ENCODE data around the gene CROCC.

CROCC gene

DNA sequence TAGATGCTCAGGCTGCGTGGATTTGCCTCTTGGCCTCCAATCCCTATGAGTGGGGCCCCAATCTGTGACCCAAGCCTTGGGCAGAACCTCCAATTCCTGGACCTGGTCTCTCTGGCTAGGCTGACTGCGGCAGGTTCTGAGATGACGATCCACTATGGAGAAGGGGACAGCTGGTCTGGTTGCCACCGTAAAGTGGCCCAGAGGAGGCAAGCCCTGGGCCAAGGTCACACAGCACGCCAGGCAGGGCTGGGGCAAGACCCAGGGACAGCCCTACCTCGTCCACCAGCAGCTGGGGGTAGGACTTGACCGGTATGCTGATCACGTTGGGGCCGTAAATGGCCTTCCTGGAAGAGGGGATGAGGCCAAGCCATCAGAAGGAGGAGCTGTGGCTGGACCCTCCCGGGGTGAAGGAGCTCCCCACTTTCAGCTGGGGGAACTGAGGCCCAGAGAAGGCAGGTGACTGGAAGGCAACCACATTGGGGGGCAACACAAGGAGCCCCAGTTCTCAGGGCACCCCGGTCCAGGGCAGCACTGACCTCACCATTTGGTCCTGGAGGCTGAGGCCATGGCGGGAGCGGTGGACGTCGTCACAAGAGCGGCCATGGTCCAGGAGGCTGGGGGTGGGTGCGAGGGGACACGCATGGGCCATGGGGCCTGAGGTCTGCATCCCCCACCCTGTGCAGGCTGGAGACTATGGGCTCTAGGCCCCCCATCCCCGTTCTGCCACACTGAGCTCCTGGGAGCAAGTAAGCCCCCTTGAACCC, 80.2 kb downstream of the CROCC start:
- H3K27me3 Mint-ChIP-seq (ENCODE audit: low read depth, poor library complexity): peaks cover 5% of the 10 kb centered on the region
- no peak overlapping the region for H3K27ac Mint-ChIP-seq
- no peaks in the 10 kb centered on the region for H3K9me3 Mint-ChIP-seq
- no peak overlapping the region for H3K4me3 Mint-ChIP-seq
- no peaks in the 10 kb centered on the region for H3K4me1 Mint-ChIP-seq
- peaks cover 12% of the 10 kb centered on the region for H3K36me3 Mint-ChIP-seq (ENCODE audit: low read depth)
- DNase-seq: no peak
- TF ChIP-seq, protein P1, sequence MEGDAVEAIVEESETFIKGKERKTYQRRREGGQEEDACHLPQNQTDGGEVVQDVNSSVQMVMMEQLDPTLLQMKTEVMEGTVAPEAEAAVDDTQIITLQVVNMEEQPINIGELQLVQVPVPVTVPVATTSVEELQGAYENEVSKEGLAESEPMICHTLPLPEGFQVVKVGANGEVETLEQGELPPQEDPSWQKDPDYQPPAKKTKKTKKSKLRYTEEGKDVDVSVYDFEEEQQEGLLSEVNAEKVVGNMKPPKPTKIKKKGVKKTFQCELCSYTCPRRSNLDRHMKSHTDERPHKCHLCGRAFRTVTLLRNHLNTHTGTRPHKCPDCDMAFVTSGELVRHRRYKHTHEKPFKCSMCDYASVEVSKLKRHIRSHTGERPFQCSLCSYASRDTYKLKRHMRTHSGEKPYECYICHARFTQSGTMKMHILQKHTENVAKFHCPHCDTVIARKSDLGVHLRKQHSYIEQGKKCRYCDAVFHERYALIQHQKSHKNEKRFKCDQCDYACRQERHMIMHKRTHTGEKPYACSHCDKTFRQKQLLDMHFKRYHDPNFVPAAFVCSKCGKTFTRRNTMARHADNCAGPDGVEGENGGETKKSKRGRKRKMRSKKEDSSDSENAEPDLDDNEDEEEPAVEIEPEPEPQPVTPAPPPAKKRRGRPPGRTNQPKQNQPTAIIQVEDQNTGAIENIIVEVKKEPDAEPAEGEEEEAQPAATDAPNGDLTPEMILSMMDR (IDR thresholded peaks at IDR 0.05): no peak

DNA sequence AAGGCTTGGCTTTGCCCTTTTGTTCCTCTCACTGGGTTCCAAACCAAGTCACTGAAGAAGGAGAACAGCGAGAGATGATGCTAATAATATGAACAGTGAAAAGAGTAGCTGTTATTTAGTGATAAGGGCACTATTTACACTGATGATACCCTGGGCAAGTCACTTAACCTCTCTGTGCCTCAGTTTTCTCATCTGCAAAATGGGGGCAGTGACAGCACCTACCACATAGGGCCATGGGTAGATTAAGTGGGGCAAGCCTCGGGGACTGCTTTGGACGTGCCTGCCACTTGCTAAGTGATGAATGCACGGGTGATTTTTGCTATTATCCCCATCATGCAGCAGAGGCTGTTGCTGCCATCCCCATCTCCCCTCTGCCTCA, 80.8 kb downstream of the CROCC start:
- Mint-ChIP-seq H3K9me3 (no peaks in the 10 kb centered on the region), H3K36me3 (ENCODE audit: low read depth) (peaks cover 12% of the 10 kb centered on the region)

DNA sequence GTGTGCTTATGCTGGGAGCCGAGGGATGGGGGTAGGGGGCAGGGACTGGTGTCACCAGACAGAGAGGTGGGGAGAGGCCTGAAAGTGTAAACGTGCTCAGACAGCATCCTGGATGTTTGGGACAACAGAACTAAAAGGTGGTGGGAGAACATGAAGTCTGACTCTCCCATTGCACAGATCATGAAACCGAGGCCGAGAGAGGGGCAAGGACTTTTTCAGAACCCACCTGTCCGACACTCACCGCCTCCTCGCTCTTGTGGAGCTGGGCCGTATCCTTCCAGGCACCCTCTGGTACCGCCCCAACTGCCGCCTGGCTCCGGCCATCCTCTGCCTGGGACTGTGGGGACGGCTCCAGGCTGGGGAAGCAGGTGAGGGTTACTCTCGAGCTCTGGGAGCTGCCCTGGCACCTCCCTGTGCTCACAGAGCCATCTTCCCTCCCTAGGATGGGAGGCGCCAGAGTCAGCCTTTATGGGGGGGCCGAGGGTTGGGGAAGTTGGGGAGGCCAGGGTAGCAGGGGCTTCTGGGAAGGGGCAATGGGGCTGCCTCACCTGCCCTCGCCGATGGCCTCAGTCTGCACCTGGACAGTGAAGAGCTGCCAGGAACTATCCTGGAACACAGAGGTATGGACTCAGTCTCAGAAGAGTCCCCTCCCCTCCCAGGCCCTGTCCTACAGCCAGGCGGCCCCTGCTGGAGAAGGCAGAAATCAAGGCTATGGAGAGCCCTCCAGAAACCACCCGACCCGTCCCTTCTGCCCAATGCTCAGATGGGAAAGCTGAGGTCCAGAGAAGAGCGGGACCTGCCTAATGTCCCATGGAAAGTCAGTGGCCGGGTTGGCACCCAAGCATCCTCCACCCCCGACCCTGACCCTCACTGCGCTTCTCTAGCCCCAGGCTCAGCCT, 83.0 kb downstream of the CROCC start:
- H3K36me3 Mint-ChIP-seq (ENCODE audit: low read depth): peaks cover under 1% of the 10 kb centered on the region
- H3K4me1 Mint-ChIP-seq: peaks cover 4% of the 10 kb centered on the region
- no peaks in the 10 kb centered on the region for H3K9me3 Mint-ChIP-seq
- H3K27me3 Mint-ChIP-seq (ENCODE audit: low read depth, poor library complexity): peaks cover 2% of the 10 kb centered on the region
- no peak overlapping the region for H3K4me3 Mint-ChIP-seq
- no peak overlapping the region for H3K27ac Mint-ChIP-seq
- DNase-seq: no peak
- TF ChIP-seq, protein P1 (IDR thresholded peaks at IDR 0.05): no peak

More for the DNA sequence above, 80.8 kb downstream of the CROCC start:
- Mint-ChIP-seq H3K27ac (no peak overlapping the region), H3K4me1 (no peaks in the 10 kb centered on the region), H3K4me3 (no peak overlapping the region), H3K27me3 (ENCODE audit: low read depth, poor library complexity) (peaks cover 5% of the 10 kb centered on the region)
- TF ChIP-seq, protein P1 (IDR thresholded peaks at IDR 0.05): no peak
- no peak for DNase-seq

DNA sequence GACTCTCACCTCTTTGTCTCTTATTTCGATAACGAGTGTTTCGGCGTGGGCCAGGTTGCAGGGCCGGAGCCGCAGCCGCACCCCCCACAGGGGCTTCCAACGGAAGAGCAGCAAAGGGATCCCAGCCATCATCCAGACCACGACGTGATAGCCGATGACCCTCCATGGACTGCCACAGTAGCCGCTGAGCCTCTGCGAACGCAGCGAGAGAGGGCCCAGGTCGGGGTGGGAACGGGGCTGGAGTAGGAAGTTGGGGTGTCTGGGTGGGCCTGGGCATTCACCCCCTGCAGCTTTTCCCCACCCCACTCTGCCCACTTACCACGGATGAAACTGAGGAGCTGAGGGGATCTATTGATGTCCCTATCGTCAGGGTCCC, 83.6 kb downstream of the CROCC start:
- H3K27me3 Mint-ChIP-seq (ENCODE audit: low read depth, poor library complexity): no peaks in the 10 kb centered on the region
- H3K36me3 Mint-ChIP-seq (ENCODE audit: low read depth): no peaks in the 10 kb centered on the region
- no peak overlapping the region for H3K4me3 Mint-ChIP-seq
- TF ChIP-seq, protein P1 (IDR thresholded peaks at IDR 0.05): no peak
- no peak for DNase-seq
- H3K27ac Mint-ChIP-seq: no peak overlapping the region
- H3K4me1 Mint-ChIP-seq: peaks cover 6% of the 10 kb centered on the region
- H3K9me3 Mint-ChIP-seq: no peaks in the 10 kb centered on the region

DNA sequence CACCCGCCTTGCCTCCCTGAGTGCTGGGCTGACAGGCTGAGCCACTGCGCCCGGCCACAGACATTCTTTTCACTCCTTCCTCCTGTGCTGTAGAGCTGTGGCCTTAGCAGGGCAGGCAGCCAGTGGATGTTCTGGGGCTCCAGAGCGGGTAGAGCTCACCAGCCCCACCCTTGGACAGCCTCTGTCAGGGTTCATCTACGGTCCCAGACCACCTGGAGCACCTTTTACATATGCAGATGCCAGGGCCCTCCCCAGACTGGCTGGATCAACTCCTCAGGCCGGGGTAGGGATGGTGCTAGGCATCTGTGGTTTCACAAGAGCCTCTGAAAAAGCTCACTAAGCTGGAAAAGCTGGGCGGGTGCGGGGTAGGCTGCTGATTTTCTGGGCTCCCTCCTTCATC, 85.4 kb downstream of the CROCC start:
- Mint-ChIP-seq H3K36me3 (ENCODE audit: low read depth) (no peaks in the 10 kb centered on the region), H3K27me3 (ENCODE audit: low read depth, poor library complexity) (no peaks in the 10 kb centered on the region), H3K4me3 (no peak overlapping the region), H3K27ac (no peak overlapping the region), H3K9me3 (no peaks in the 10 kb centered on the region), H3K4me1 (peaks cover 16% of the 10 kb centered on the region)
- TF ChIP-seq, protein P1 (IDR thresholded peaks at IDR 0.05): no peak
- no peak for DNase-seq
